GM19397 (cell line): ENCODE measurements around the gene TYMS.
A peak's percentile ranks its signal among the peaks of the same experiment; 100 is the strongest.

Experiments
- ATAC-seq: cut with Tn5 transposase; IDR thresholded peaks from one replicate; pipeline ENCODE4 v1.9.1; 2021; ENCODE audit warnings: mild to moderate bottlenecking, moderate library complexity; ENCODE audit not compliant: unreplicated experiment

The TYMS gene

GRCh38 chr18:710418-711300 is 53.2 kb downstream of the TYMS start:
- no peak for ATAC-seq

- ATAC-seq: peak; percentile 3
Measured at GRCh38 chr18:711310-711656, 53.8 kb downstream of the TYMS start.

DNA sequence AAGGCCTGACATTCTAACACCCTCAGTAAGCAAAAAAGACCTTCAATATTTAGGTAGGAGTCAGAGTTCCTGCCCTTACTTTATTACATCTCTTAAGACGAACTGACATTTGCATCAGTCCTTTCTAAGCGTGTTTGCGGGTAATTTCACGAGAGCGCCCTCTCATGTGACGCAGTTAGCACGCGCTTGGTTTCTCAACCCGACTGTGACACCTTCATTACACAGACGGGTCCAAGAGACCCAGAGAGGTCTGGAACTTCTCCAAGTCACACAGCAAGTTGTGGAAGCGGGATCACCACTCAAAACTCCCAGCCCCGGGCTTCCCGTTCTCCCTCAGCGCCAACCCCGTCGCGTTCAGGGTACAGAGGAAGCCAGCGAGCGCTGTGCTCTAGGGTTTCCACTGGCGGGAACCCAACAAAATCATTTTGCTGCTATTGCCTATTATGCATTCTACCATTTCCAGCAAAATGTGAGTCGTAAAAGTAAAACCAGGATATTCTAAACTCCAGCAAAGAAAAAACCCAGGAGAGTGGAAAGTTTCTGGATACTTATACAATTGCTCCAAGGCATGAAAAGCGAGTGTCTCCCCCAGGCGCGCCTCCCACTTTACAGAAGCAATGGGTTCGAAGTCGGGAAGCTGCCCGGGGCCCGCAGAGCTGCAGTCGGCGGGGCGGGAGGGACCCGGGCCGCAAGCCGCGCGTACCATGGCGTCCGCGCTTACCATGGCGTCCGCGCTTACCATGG is 54.4 kb downstream of the TYMS start:
- peak; percentile 58 for ATAC-seq

DNA sequence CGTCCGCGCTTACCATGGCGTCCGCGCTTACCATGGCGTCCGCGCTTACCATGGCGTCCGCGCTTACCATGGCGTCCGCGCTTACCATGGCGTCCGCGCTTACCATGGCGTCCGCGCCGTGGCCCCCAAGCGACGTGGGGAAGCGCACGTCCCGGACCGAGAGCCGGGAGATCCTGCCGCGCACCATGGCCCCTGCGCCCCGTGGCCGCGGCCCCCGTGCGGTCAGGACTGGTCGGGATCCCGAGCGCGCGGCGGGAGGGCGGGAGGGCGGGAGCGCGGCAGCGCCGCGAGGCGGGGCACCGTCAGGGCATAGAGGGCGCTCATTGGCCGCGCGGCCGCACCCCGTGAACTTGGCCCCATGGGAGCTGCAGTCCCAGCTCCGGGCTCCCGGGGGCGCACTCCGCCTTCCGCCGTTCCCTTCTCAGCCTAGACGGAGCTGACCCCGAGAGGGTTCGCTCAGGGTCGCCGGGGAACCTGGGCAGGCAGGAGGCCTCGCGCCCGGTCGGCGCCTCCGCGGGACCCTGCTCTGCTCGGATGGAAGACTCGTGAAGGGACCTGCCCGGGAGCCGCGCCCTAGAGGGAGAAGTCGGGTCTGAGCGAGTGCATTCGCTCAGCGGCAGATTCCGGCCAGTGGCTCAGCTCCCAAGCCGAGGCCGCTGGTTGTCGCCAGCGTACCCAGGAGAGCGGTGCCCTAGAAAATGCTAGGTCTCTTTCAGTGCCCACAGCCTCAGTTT is 55.1 kb downstream of the TYMS start, which contains the start of gene ENOSF1:
ENOSF1 (minus strand) TSS at position 230 of the 734 bp plus-strand sequence; CDS start at position 187, 43 bp downstream.
- peak; percentile 91 for ATAC-seq

GRCh38 chr18:713135-713490 is 55.7 kb downstream of the TYMS start:
- no peak for ATAC-seq

DNA sequence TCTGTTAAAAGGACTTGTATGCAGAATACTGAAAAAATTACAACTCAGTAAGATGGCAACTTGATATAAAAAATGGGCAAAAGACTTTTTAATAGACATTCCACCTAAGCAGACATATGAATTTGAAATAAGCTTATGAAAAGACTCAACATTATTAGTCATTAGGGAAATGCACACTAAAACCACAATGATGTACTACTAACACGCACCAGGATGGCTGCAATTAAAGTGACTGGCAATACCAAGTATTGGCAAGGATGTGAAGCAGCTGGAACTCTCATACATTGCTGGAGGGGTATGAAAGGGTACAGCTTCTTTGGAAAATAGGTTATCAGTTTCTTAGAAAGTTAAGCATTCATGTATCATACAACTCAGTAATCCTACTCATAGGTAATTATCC is 58.2 kb downstream of the TYMS start:
- no peak for ATAC-seq

GRCh38 chr18:717003-717402 is 59.5 kb downstream of the TYMS start:
- ATAC-seq: no peak
